Posterior cingulate gyrus (tissue), 11 donors: ENCODE data around the gene RSF1.
"Not testable (repeated sequence)": the region's sequence is repeated elsewhere in the genome, so short reads cannot be mapped to it uniquely, and the experiment has no call there.

Experiments used
- DNase-seq, 10 donors: peaks; one replicate each; pipeline versions ENCODE4 v3.0.0 to v3.0.0-alpha.2; 2020 to 2021; ENCODE audit warnings: mixed read lengths in 3 of 10
- intact Hi-C: fragments of 100-400 bp; cut with DNase I; formaldehyde crosslinking; loops from one replicate; pipeline ENCODE4 v1.15.1; 2023

Gene RSF1

DNA sequence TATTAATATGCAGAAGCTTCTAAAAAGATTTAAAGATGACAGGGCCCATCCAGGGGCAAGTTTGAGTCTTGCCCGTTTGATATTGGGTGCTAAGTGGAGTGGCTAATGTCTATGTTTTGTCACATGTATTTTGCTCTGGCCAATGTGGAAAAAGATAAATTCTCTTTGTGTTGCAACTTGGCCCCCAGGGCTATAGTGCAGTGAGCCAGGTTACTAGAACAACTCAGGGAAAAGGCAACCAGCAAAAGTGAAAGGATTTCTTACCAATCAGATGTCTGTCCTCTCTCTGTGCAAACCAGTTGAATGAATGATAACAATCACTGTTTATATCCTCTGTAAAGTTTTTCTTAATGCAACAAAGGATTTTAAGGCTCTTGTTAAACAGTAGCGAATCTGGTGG is 178.3 kb downstream of the RSF1 start:
- intact Hi-C loops: no loop called here
- no peak for DNase-seq

- peak; percentile 89 to 99 (median 94) for DNase-seq
- intact Hi-C loops: loop anchor here (2.0 kb wide), 1 partner anchor 183 kb away; the partner anchor contains the start of genes AAMDC and RSF1
Observed at GRCh38 chr11:77637345-77638165, 183.0 kb downstream of the RSF1 start, which contains the start of gene CLNS1A. Gene CLNS1A (minus strand): TSS chr11:77637794. CDS start chr11:77637714, 80 bp downstream.

DNA sequence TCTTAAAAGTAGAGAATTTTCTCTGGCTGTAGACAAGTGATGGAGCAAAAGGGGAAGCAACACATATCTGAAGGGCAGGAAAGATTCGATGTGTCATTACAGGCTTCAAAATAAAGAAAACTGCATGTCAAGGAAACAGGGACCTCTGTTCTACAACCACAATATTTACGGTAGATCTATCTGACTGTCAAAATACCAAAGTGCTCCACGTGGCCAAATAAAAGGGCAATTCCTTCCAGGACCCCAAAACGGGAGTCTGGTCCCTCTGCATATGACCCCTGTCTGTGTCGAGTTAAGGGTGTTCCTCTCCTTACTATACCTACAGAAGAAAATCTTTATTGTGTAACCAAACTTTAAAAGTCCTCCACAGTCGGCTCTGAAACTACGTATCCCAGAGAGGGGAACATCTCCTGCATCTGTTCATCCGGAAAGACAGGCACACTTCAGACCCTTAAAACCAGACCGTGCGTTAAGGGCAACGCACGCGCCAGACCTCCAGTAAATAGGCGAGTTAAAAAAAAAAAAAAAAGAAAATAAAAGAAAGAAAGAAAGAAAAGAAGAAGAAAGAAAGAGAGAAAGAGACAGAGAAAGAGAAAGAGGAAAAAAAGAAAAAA is 183.7 kb downstream of the RSF1 start:
- DNase-seq: no peak
- intact Hi-C loops: loop anchor here (2.0 kb wide), 1 partner anchor 184 kb away; the partner anchor contains the start of genes AAMDC and RSF1

DNA sequence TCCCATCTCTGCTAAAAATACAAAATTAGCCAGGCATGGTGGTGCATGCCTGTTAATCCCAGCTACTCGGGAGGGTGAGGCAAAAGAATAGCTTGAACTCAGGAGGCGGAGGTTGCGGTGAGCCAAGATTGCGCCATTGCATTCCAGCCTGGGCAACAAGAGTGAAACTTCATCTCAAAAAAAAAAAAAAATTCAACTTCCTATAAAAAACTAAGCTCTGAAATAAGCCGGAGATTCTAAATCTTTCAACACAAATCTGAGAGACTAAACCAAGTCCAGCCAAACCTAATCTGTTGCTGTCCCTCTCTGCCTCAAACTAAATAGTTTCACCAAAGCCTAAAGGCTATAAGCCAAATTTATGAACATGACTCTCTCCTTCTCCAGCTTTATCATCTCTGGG is 186.6 kb downstream of the RSF1 start:
- DNase-seq, intact Hi-C loops: not testable (repeated sequence)

- intact Hi-C loops: no loop called here
- no peak for DNase-seq
Observed at GRCh38 chr11:77630157-77630710, 190.3 kb downstream of the RSF1 start.

GRCh38 chr11:77619576-77620198 is 200.8 kb downstream of the RSF1 start:
- DNase-seq: no peak
- intact Hi-C loops: loop anchor here (10.0 kb wide), 1 partner anchor 575 kb away; no protein-coding TSS in a partner anchor

DNA sequence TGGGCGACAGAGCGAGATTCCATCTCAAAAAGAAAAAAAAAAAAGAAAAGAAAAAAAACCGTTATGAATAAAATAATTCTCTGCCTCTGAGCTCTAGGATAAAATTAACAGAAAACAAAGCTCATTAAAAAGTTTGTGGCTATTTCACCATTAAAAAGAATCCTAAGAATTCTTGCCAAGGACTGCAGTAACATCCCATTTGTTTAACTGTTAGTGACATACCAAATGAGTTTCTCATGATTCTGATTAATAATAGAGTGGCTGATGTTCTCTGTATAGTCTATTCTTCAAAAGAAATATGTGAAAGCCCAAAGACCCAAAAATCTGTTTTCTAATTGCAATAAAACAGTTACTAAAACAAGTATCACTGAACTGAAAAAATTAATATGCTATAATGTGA is 202.6 kb downstream of the RSF1 start:
- intact Hi-C loops: loop anchor here (10.0 kb wide), 1 partner anchor 573 kb away; no protein-coding TSS in a partner anchor

GRCh38 chr11:77611921-77612320 is 208.6 kb downstream of the RSF1 start:
- intact Hi-C loops: loop anchor here (10.0 kb wide), 1 partner anchor 567 kb away; no protein-coding TSS in a partner anchor
- no peak for DNase-seq

More for the DNA sequence above, 202.6 kb downstream of the RSF1 start:
- DNase-seq: no peak
